Measurements from ENCODE around the gene TNFSF15. TPM values are rescaled to one million over a fixed set of nuclear protein-coding genes. Genes with fewer than 3 reads are reported as not detected.

The TNFSF15 gene
- total and polyA plus RNA-seq, 4 donors: 2.0 to 24.5 (median 4.2) TPM

- no peak for DNase-seq
These were observed 15.1 kb upstream of the TNFSF15 start for GRCh38 chr9:114820776-114821501.

DNA sequence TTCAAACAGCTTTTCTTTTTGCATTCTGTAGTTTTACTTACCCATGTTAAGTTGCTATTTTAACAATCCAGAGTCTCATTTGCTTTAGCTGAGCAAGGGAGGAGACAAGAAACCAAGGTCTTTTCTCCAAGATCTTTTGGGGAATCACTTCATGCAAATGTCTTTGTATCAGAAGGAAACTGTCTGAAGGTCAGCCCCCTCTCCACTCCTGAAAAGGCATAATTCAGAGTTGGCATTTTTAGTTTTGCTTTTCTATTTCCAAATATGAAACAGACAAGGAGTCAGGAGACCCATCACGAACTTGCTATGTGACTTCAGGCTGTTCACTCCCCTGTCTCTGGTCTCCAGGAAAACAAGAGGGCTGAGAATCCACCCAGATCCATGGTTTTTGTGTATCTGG is 12.3 kb upstream of the TNFSF15 start:
- no peak overlapping the region for H3K4me3 ChIP-seq
- TF ChIP-seq CTCF (IDR thresholded peaks at IDR 0.05; ENCODE audit: control extremely low read depth, extremely low read depth): no peak
- H3K9me3 ChIP-seq (ENCODE audit: control insufficient read depth in 4 of 4, insufficient read depth in 3 of 4, low read length in 3 of 4): peaks cover 0 to 3% (median 0%) of the 10 kb centered on the region in 4 donors
- H3K9ac ChIP-seq (ENCODE audit: insufficient read depth in 1 of 2, low read length in 2 of 2): no peak overlapping the region
- ATAC-seq (ENCODE audit: insufficient read depth, low FRiP score) (no peak), DNase-seq (no peak)
- H3K27ac ChIP-seq (ENCODE audit: low read depth in 1 of 2, low read length in 1 of 2): no peak overlapping the region
- peaks cover 0 to 2% (median 0%) of the 10 kb centered on the region in 5 donors for H3K4me1 ChIP-seq (ENCODE audit: control insufficient read depth in 5 of 5, insufficient read depth in 5 of 5, low read length in 5 of 5)
- 88 to 89% methylated on average over 1 of the region's 1 CpG for WGBS, 2 donors
- H3K36me3 ChIP-seq (ENCODE audit: control insufficient read depth in 4 of 4, insufficient read depth in 4 of 4, low read length in 4 of 4): no peaks in the 10 kb centered on the region
- no peaks in the 10 kb centered on the region for H3K27me3 ChIP-seq (ENCODE audit: control insufficient read depth in 3 of 3, insufficient read depth in 3 of 3, low read length in 2 of 3)

More at GRCh38 chr9:114820776-114821501, 15.1 kb upstream of the TNFSF15 start:
- H3K9ac ChIP-seq (ENCODE audit: insufficient read depth in 1 of 2, low read length in 2 of 2): no peak overlapping the region
- no peak overlapping the region for H3K27ac ChIP-seq (ENCODE audit: low read depth in 1 of 2, low read length in 1 of 2)
- no peak for TF ChIP-seq CTCF (IDR thresholded peaks at IDR 0.05; ENCODE audit: control extremely low read depth, extremely low read depth)
- H3K36me3 ChIP-seq (ENCODE audit: control insufficient read depth in 4 of 4, insufficient read depth in 4 of 4, low read length in 4 of 4): no peaks in the 10 kb centered on the region
- peaks cover 0 to 3% (median 0%) of the 10 kb centered on the region in 4 donors for H3K9me3 ChIP-seq (ENCODE audit: control insufficient read depth in 4 of 4, insufficient read depth in 3 of 4, low read length in 3 of 4)
- H3K4me1 ChIP-seq (ENCODE audit: control insufficient read depth in 5 of 5, insufficient read depth in 5 of 5, low read length in 5 of 5): peaks cover 0 to 2% (median 0%) of the 10 kb centered on the region in 5 donors
- no peaks in the 10 kb centered on the region for H3K27me3 ChIP-seq (ENCODE audit: control insufficient read depth in 3 of 3, insufficient read depth in 3 of 3, low read length in 2 of 3)
- WGBS, 2 donors: 86 to 88% methylated on average over 8 of the region's 8 CpGs
- no peak for ATAC-seq (ENCODE audit: insufficient read depth, low FRiP score)
- no peak overlapping the region for H3K4me3 ChIP-seq

GRCh38 chr9:114813717-114814418 is 8.0 kb upstream of the TNFSF15 start:
- DNase-seq: no peak
- WGBS, 2 donors: 82 to 83% methylated on average over 5 of the region's 5 CpGs
- no peak for ATAC-seq (ENCODE audit: insufficient read depth, low FRiP score)
- Histone ChIP-seq H3K9ac (ENCODE audit: insufficient read depth in 1 of 2, low read length in 2 of 2) (no peak overlapping the region), H3K27me3 (ENCODE audit: control insufficient read depth in 3 of 3, insufficient read depth in 3 of 3, low read length in 2 of 3) (no peaks in the 10 kb centered on the region), H3K27ac (ENCODE audit: low read depth in 1 of 2, low read length in 1 of 2) (no peak overlapping the region), H3K36me3 (ENCODE audit: control insufficient read depth in 4 of 4, insufficient read depth in 4 of 4, low read length in 4 of 4) (no peaks in the 10 kb centered on the region), H3K4me3 (no peak overlapping the region), H3K4me1 (ENCODE audit: control insufficient read depth in 5 of 5, insufficient read depth in 5 of 5, low read length in 5 of 5) (no peaks in the 10 kb centered on the region), H3K9me3 (ENCODE audit: control insufficient read depth in 4 of 4, insufficient read depth in 3 of 4, low read length in 3 of 4) (no peaks in the 10 kb centered on the region)
- no peak for TF ChIP-seq CTCF (IDR thresholded peaks at IDR 0.05; ENCODE audit: control extremely low read depth, extremely low read depth)
